Skeletal muscle satellite cell (primary cell): ENCODE results near the gene SORCS2. TPM values are rescaled to one million over a fixed set of nuclear protein-coding genes. Genes with fewer than 3 reads are reported as not detected.

Experiments
- small RNA-seq: library from RNA; depleted of rRNA; stranded (forward); fragments of <200 nt; gene quantifications from one replicate; pipeline ENCODE3, GENCODE V24; 2012

SORCS2 gene

Small RNA genes lying within 50 kb of the gene (small RNA-seq; reads per million reads assigned to genes)
- gene MIR4274, result not detected
- not detected for gene MIR4798
